GM20000 (cell line): ENCODE results near the gene VMO1.

ENCODE experiments used
- DNase-seq: peaks from one replicate; pipeline ENCODE4 v3.0.0; 2012; ENCODE audit warnings: low spot score
- CTCF ChIP-seq: IDR thresholded peaks from 2 replicates; pipeline ENCODE4 v1.5.1; 2012; ENCODE audit warnings: mild to moderate bottlenecking, control low read depth; ENCODE audit errors: extremely low read depth, missing control alignments

The VMO1 gene

DNA sequence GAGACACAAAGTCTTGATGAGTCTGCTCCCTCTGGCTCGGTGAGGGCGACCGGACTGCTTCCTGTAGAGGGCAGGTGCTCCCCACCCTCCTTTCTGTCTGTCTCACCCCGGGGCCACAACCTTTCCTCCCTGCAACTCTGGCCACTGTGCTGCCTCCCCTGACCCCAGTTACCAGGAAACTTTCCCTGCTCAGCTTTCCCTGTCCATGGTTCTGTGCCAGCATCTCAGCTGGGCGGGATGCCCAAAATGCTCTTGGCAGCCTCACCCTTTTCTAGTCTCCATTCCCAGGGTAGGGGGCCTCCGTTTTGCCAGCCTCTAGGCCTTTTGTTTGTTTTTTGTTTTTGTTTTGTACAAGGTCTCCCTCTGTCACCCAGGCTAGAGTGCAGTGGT, 22.2 kb upstream of the VMO1 start:
- DNase-seq, result no peak
- no peak for TF ChIP-seq CTCF

- TF ChIP-seq CTCF, result no peak
- DNase-seq, result no peak
Measured at GRCh38 chr17:4807605-4808377, 21.6 kb upstream of the VMO1 start.

- DNase-seq, result peak; percentile 100
Measured at GRCh38 chr17:4806777-4807604, 20.8 kb upstream of the VMO1 start, which contains the start of gene PLD2. PLD2 (plus strand) TSS chr17:4807152; CDS start chr17:4807773, 621 bp downstream.

GRCh38 chr17:4806456-4806776, 20.3 kb upstream of the VMO1 start:
- no peak for DNase-seq
- no peak for TF ChIP-seq CTCF

More at GRCh38 chr17:4806777-4807604, 20.8 kb upstream of the VMO1 start, which contains the start of gene PLD2:
- no peak for TF ChIP-seq CTCF

DNA sequence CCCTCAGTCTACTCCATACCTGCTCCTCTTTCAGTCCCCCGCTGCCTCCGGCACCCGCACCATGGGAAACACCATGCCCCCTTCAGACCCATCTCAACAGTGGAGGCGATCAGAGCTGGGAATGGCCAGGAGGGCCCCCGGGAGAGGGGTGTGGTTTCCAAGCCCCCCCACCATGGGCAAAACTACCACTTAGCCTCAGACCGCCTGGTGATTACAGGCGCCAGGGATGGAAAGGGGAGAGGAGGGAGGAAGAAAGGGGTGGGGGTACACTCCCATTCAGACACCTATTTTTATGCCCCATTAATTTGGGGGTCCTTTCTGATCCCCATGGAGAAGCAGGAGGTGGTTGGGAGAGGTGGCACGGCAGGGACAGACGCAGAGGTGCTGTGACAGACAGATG, 16.1 kb upstream of the VMO1 start, which contains the start of gene C17orf114:
C17orf114 (minus strand) TSS at position 101 of the 400 bp plus-strand sequence.
- DNase-seq, result no peak
- no peak for TF ChIP-seq CTCF

DNA sequence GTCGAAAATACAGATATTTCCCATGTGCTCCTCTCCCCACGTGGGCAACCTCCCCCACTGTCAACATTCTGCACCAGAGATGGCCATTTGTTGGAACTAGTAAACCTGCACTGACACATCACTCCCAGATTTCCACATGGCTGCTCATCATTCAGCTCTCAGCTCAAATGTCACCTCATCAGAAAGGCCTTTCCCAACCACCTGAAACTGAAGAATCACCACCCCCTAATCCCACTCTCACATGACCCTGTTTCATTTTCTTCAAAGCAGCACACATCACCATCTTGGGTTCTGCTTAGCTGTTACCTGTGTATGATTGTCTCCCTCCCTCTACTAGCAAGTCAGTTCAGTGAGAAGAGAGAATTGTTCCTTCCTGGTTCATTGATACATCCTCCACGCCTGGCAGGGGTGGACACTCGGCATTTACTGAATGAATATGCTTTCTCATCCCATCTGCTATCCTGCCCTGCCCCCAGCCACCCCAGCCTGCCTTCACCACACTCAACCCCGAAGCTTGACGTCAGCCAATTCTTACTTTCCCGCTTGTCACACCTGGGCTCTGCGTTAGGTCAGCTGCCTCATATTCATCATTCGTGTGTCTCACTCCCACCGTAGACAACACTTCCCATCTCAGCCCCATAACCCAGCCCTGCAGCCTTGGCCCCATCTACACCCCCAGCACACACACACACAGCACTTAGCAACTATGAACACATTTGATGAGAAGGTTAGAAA, 14.5 kb upstream of the VMO1 start:
- no peak for TF ChIP-seq CTCF
- no peak for DNase-seq
